Liver (tissue), 9 donors: ENCODE measurements around the gene SLIT3. TPM values are rescaled to one million over a fixed set of nuclear protein-coding genes. Genes with fewer than 3 reads are reported as not detected.

Source experiments
- DNase-seq: peaks from one replicate; pipeline ENCODE4 v3.0.0-alpha.2; 2017; ENCODE audit warnings: low spot score
- H3K27ac ChIP-seq, 2 donors: one replicate each; pipeline ENCODE4 v1.7.0; 2013; ENCODE audit warnings: inconsistent platforms in 2 of 2, low read length in 2 of 2, control low read depth in 1 of 2, low read depth in 1 of 2, mild to moderate bottlenecking in 1 of 2
- H3K27me3 ChIP-seq, 4 donors: one replicate each; pipeline versions ENCODE4 v1.6.1 to v1.7.0; 2013; ENCODE audit warnings: low read length in 3 of 4, inconsistent platforms in 1 of 4, mild to moderate bottlenecking in 1 of 4, moderate library complexity in 1 of 4; ENCODE audit not compliant: control insufficient read depth in 4 of 4, insufficient read depth in 4 of 4
- H3K36me3 ChIP-seq, 4 donors: one replicate each; pipeline versions ENCODE4 v1.6.1 to v1.7.0; 2013; ENCODE audit warnings: low read length in 3 of 4, mild to moderate bottlenecking in 3 of 4, low read depth in 1 of 4, moderate library complexity in 1 of 4; ENCODE audit not compliant: control insufficient read depth in 4 of 4, insufficient read depth in 3 of 4
- H3K4me1 ChIP-seq, 4 donors: one replicate each; pipeline versions ENCODE4 v1.6.1 to v1.7.0; 2013; ENCODE audit warnings: low read length in 3 of 4, mild to moderate bottlenecking in 3 of 4, moderate library complexity in 1 of 4; ENCODE audit not compliant: control insufficient read depth in 4 of 4, insufficient read depth in 4 of 4
- H3K4me3 ChIP-seq, 3 donors: one replicate each; pipeline versions ENCODE4 v1.6.1 to v1.7.0; 2013; ENCODE audit warnings: low read length in 3 of 3, control low read depth in 1 of 3, low read depth in 1 of 3, mild to moderate bottlenecking in 1 of 3
- H3K9ac ChIP-seq, 2 donors: one replicate each; pipeline ENCODE4 v1.7.0; 2013; ENCODE audit warnings: low read length in 2 of 2, mild to moderate bottlenecking in 2 of 2, moderate library complexity in 2 of 2, control low read depth in 1 of 2, low read depth in 1 of 2
- H3K9me3 ChIP-seq, 4 donors: one replicate each; pipeline versions ENCODE4 v1.6.1 to v1.7.0; 2013; ENCODE audit warnings: low read length in 3 of 4; ENCODE audit not compliant: control insufficient read depth in 4 of 4
- EGR1 ChIP-seq, 2 donors: IDR thresholded peaks; 2 replicates each; pipeline ENCODE4 v1.6.1; 2016 to 2018; ENCODE audit warnings: antibody characterized with exemption in 2 of 2, low read depth in 2 of 2
- FOXA2 ChIP-seq: IDR thresholded peaks from 2 replicates; pipeline ENCODE4 v1.6.1; 2016; ENCODE audit warnings: antibody characterized with exemption
- GABPA ChIP-seq, 2 donors: IDR thresholded peaks in 1 of 2; conservative IDR thresholded peaks in 1 of 2; 2 replicates each; pipeline ENCODE4 v1.6.1; 2016; ENCODE audit warnings: antibody characterized with exemption in 2 of 2, mild to moderate bottlenecking in 1 of 2, moderate library complexity in 1 of 2
- HNF4G ChIP-seq: IDR thresholded peaks from 2 replicates; pipeline ENCODE4 v1.6.1; 2016; ENCODE audit warnings: antibody characterized with exemption
- JUND ChIP-seq, 2 donors: IDR thresholded peaks; 2 replicates each; pipeline ENCODE4 v1.6.1; 2016; ENCODE audit warnings: antibody characterized with exemption in 2 of 2
- RAD21 ChIP-seq, 2 donors: IDR thresholded peaks; 2 replicates each; pipeline ENCODE4 v1.6.1; 2016; ENCODE audit warnings: antibody characterized with exemption in 2 of 2, mild to moderate bottlenecking in 2 of 2
- RXRA ChIP-seq, 2 donors: IDR thresholded peaks; 2 replicates each; pipeline ENCODE4 v1.6.1; 2017 to 2018; ENCODE audit warnings: antibody characterized with exemption in 2 of 2, mild to moderate bottlenecking in 1 of 2
- SP1 ChIP-seq: IDR thresholded peaks from 2 replicates; pipeline ENCODE4 v1.6.1; 2018; ENCODE audit warnings: antibody characterized with exemption, mild to moderate bottlenecking
- TAF1 ChIP-seq: conservative IDR thresholded peaks from 2 replicates; pipeline ENCODE4 v1.6.1; 2016; ENCODE audit warnings: antibody characterized with exemption, mild to moderate bottlenecking
- YY1 ChIP-seq: IDR thresholded peaks from 2 replicates; pipeline ENCODE4 v1.6.1; 2016; ENCODE audit warnings: antibody characterized with exemption, mild to moderate bottlenecking
- WGBS: extraction: QIAGEN DNeasy Blood & Tissue Kit; methylation state at CpG from one replicate; pipeline ENCODE4 v1.1.7; 2013; 5-methylcytosine and 5-hydroxymethylcytosine counted together
- polyA plus RNA-seq, 2 donors: library from polyadenylated mRNA; stranded (reverse) in 1 of 2; unstranded in 1 of 2; fragments of 200-250 nt in 1 of 2; fragments of >200 nt in 1 of 2; fragmentation: Nextera tagmentation in 1 of 2; extraction: Ambion mirVana in 1 of 2; gene quantifications; one replicate each; pipeline versions ENCODE4 v1.2.1 to v1.2.3, GENCODE V29; 2013 to 2015
- total RNA-seq, 2 donors: library from RNA; depleted of rRNA; stranded (reverse); fragments of >200 nt; gene quantifications; one replicate each; pipeline ENCODE4 v1.2.3, GENCODE V29; 2014
- TF ChIP-seq, protein P1 (sequence below): fragments of 150-350 bp; IDR thresholded peaks from 2 replicates; pipeline ENCODE4 v1.5.1; 2017; ENCODE audit warnings: improper control_type of control experiment, low read depth, low read length; ENCODE audit not compliant: missing input control
- TF ChIP-seq, protein P2 (sequence below): IDR thresholded peaks from 2 replicates; pipeline ENCODE4 v1.6.1; 2016; ENCODE audit warnings: antibody characterized with exemption
- TF ChIP-seq, protein P3 (sequence below): IDR thresholded peaks from 2 replicates; pipeline ENCODE4 v1.6.1; 2016; ENCODE audit warnings: antibody characterized with exemption
- donor health status: healthy.
- donor health status: healthy.
- donor health status: healthy.
- donor health status: healthy.
- donor health status: healthy.

The SLIT3 gene
- total and polyA plus RNA-seq, 4 donors: 0.61 to 1.3 (median 0.91) TPM

DNA sequence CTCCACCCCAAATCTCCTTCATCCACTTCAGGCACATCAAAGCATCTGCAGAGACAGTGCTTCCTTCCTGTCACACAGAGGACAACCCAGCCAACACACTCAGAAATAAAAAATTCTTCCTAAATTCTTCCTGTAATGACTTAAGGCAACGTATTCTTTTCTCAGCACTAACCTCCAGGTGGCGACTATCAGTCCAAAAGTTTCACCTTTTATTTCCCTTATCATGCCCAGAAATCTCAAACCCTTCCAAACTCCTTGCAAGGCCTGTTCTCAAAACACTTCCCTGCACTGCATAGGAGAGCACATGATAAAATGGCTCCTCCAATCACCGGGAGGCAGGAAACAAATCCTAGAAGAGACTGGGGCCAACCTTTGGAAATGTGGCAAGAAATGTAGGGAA, 35.1 kb downstream of the SLIT3 start:
- no peak for DNase-seq
- no peaks in the 10 kb centered on the region for H3K9me3 ChIP-seq
- peak in 1 of 2 donors; percentile 21 for TF ChIP-seq RAD21 (IDR thresholded peaks at IDR 0.05)
- TF ChIP-seq, protein P1, sequence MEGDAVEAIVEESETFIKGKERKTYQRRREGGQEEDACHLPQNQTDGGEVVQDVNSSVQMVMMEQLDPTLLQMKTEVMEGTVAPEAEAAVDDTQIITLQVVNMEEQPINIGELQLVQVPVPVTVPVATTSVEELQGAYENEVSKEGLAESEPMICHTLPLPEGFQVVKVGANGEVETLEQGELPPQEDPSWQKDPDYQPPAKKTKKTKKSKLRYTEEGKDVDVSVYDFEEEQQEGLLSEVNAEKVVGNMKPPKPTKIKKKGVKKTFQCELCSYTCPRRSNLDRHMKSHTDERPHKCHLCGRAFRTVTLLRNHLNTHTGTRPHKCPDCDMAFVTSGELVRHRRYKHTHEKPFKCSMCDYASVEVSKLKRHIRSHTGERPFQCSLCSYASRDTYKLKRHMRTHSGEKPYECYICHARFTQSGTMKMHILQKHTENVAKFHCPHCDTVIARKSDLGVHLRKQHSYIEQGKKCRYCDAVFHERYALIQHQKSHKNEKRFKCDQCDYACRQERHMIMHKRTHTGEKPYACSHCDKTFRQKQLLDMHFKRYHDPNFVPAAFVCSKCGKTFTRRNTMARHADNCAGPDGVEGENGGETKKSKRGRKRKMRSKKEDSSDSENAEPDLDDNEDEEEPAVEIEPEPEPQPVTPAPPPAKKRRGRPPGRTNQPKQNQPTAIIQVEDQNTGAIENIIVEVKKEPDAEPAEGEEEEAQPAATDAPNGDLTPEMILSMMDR: no peak
- no peaks in the 10 kb centered on the region for H3K4me1 ChIP-seq
- no peak overlapping the region for H3K27ac ChIP-seq
- no peaks in the 10 kb centered on the region for H3K27me3 ChIP-seq
- H3K9ac ChIP-seq: no peak overlapping the region
- WGBS: 69% methylated on average over 3 of the region's 3 CpGs
- H3K36me3 ChIP-seq: no peaks in the 10 kb centered on the region
- H3K4me3 ChIP-seq: no peak overlapping the region

DNA sequence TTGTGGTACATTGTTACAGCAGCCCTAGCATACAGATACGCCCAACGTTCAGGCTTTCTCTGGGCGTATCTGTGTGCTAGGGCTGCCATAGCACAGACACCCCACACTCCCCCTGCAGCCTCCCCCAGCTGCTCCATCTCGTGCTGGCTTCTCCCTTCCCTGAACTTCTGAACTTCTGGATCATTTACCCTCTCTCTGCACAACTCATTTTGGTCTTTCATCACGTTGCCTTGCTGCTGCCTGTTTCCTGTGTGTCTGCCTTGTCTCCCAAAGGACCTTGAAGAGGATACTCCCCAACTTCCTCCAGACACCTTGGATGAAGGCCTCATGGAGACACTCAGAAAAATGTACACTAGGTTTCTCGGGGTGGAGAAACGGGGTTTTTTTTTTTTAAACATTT, 37.3 kb downstream of the SLIT3 start:
- no peaks in the 10 kb centered on the region for H3K9me3 ChIP-seq
- no peak overlapping the region for H3K9ac ChIP-seq
- no peaks in the 10 kb centered on the region for H3K36me3 ChIP-seq
- no peak for DNase-seq
- H3K27ac ChIP-seq: no peak overlapping the region
- peaks cover 0 to 3% (median 0%) of the 10 kb centered on the region in 4 donors for H3K27me3 ChIP-seq
- H3K4me1 ChIP-seq: no peaks in the 10 kb centered on the region
- WGBS: 63% methylated on average over 7 of the region's 7 CpGs
- no peak overlapping the region for H3K4me3 ChIP-seq
- TF ChIP-seq SP1 (no peak), FOXA2 (no peak), GABPA (IDR thresholded peaks at IDR 0.05 in 1 of 2, conservative IDR thresholded peaks at IDR 0.05 in 1 of 2) (no peak), TAF1 (no peak), YY1 (no peak), HNF4G (no peak), JUND (IDR thresholded peaks at IDR 0.05) (no peak)
- TF ChIP-seq, protein P1: no peak

DNA sequence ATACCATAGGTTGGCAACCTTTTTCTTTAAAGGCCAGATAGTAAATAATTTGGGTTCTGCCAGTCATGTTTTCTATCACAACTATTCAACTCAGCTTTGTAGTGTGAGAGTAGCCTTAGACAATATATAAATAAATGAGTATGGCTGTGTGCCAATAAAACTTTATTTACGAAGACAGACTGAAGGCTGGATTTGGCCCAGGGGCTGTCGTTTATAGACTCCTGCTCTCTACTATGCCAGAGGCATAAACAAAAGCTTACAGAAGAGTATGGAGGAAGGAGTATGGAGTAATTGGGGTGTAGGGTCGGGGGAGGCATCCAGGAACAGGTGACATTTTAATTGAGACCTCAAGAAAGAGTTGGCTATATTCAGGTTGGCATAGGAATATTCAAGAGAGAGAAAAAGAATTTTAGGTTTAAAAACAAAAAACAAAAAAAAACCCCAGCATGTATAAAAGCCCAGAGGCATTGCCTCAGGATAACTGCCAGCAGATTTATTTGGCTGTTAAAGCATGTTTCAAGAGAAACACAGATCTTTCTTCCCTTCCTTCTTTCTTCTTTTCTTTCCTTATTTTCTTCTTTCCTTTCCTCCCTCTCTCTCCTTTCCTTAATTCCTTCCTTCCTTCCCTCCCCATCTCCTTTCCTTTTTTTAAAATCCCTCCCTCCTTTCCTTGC, 39.9 kb downstream of the SLIT3 start:
- no peak overlapping the region for H3K4me3 ChIP-seq
- H3K9ac ChIP-seq: no peak overlapping the region
- H3K27ac ChIP-seq: no peak overlapping the region
- no peaks in the 10 kb centered on the region for H3K4me1 ChIP-seq
- H3K9me3 ChIP-seq: no peaks in the 10 kb centered on the region
- H3K36me3 ChIP-seq: no peaks in the 10 kb centered on the region
- no peak for TF ChIP-seq YY1
- TF ChIP-seq, protein P2, sequence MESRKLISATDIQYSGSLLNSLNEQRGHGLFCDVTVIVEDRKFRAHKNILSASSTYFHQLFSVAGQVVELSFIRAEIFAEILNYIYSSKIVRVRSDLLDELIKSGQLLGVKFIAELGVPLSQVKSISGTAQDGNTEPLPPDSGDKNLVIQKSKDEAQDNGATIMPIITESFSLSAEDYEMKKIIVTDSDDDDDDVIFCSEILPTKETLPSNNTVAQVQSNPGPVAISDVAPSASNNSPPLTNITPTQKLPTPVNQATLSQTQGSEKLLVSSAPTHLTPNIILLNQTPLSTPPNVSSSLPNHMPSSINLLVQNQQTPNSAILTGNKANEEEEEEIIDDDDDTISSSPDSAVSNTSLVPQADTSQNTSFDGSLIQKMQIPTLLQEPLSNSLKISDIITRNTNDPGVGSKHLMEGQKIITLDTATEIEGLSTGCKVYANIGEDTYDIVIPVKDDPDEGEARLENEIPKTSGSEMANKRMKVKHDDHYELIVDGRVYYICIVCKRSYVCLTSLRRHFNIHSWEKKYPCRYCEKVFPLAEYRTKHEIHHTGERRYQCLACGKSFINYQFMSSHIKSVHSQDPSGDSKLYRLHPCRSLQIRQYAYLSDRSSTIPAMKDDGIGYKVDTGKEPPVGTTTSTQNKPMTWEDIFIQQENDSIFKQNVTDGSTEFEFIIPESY: no peak
- no peak for TF ChIP-seq SP1
- TF ChIP-seq GABPA (IDR thresholded peaks at IDR 0.05 in 1 of 2, conservative IDR thresholded peaks at IDR 0.05 in 1 of 2): no peak
- TF ChIP-seq RXRA (IDR thresholded peaks at IDR 0.05): no peak
- TF ChIP-seq EGR1 (IDR thresholded peaks at IDR 0.05; ENCODE audit: low read depth in 2 of 2): no peak
- TF ChIP-seq, protein P3, sequence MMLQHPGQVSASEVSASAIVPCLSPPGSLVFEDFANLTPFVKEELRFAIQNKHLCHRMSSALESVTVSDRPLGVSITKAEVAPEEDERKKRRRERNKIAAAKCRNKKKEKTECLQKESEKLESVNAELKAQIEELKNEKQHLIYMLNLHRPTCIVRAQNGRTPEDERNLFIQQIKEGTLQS: no peak
- no peak for TF ChIP-seq FOXA2
- 61% methylated on average over 3 of the region's 3 CpGs for WGBS
- DNase-seq: no peak
- peaks cover 0 to 6% (median 0%) of the 10 kb centered on the region in 4 donors for H3K27me3 ChIP-seq
